T47D (cell line): Measurements from ENCODE around the gene VIPR2.
A peak's percentile ranks its signal among the peaks of the same experiment; 100 is the strongest.

ENCODE experiments used
- DNase-seq, 2 experiments: peaks; one replicate each; pipeline versions ENCODE4 v3.0.0 to v3.0.0-alpha.2; 2011 to 2012; ENCODE audit warnings: low read depth in 1 of 2, low spot score in 1 of 2
- JUND ChIP-seq: IDR thresholded peaks from 2 replicates; pipeline ENCODE4 v1.6.1; 2012; ENCODE audit warnings: low read depth
- in situ Hi-C: cut with HindIII; loops from 2 replicates; pipeline ENCODE4 v1.10.0; 2016; ENCODE audit warnings: low sequenced_read_pairs, low pct_unique_long_range_greater_than_20kb

Gene VIPR2

GRCh38 chr7:159119026-159119741 lies 25.5 kb downstream of the VIPR2 start:
- in situ Hi-C loops: no loop called here
- no peak for TF ChIP-seq JUND
- no peak for DNase-seq

GRCh38 chr7:159118623-159119022 lies 26.0 kb downstream of the VIPR2 start:
- no peak for TF ChIP-seq JUND
- in situ Hi-C loops: no loop called here
- no peak for DNase-seq

GRCh38 chr7:159118197-159118595 lies 26.5 kb downstream of the VIPR2 start:
- no peak for TF ChIP-seq JUND
- no peak for DNase-seq
- in situ Hi-C loops: no loop called here

GRCh38 chr7:159117366-159118196 lies 27.1 kb downstream of the VIPR2 start:
- TF ChIP-seq JUND: no peak
- DNase-seq: no peak
- in situ Hi-C loops: no loop called here

GRCh38 chr7:159116581-159117339 lies 27.9 kb downstream of the VIPR2 start:
- DNase-seq: no peak
- in situ Hi-C loops: no loop called here
- no peak for TF ChIP-seq JUND

GRCh38 chr7:159115601-159116501 lies 28.8 kb downstream of the VIPR2 start:
- no peak for DNase-seq
- in situ Hi-C loops: no loop called here
- no peak for TF ChIP-seq JUND

- in situ Hi-C loops: no loop called here
- no peak for TF ChIP-seq JUND
- no peak for DNase-seq
Measured at GRCh38 chr7:159114981-159115380, 29.7 kb downstream of the VIPR2 start.

- DNase-seq: no peak
- no peak for TF ChIP-seq JUND
- in situ Hi-C loops: no loop called here
Measured at GRCh38 chr7:159114096-159114495, 30.6 kb downstream of the VIPR2 start.

- DNase-seq: no peak
- TF ChIP-seq JUND: no peak
- in situ Hi-C loops: no loop called here
Measured at GRCh38 chr7:159113056-159113455, 31.6 kb downstream of the VIPR2 start.

GRCh38 chr7:159112136-159113011 lies 32.3 kb downstream of the VIPR2 start:
- no peak for DNase-seq
- TF ChIP-seq JUND: no peak
- in situ Hi-C loops: no loop called here

- TF ChIP-seq JUND: no peak
- peak in 1 of 2 experiments; percentile 36 for DNase-seq
- in situ Hi-C loops: no loop called here
Measured at GRCh38 chr7:159109653-159110035, 35.0 kb downstream of the VIPR2 start.
